ENCODE results near the gene ZKSCAN7.
"Not testable (repeated sequence)": the region's sequence is repeated elsewhere in the genome, so short reads cannot be mapped to it uniquely, and the experiment has no call there.

Gene ZKSCAN7

DNA sequence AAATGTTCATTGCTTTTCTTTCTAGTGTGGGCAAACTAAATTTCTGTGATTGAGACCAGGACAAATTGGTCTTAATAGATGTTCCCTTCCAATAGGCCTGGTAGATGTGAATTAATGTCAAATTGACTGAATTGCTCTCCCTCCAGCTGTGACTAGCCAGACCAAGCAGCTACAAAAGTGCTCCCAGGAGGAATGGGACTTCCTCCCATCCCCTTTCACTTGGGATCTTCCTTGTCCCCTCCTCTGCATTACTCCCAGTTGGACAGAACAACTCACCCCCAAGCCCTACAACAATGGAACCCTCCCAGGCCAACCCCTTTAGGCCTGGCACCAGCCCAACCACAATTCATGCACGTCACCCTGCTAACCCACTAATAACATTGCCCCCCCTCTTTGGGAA lies 19.6 kb upstream of the ZKSCAN7 start:
- peaks cover 2% of the 10 kb centered on the region for H3K4me1 Mint-ChIP-seq (ENCODE audit: low read depth)
- no peak overlapping the region for H3K4me3 Mint-ChIP-seq
- H3K27me3 Mint-ChIP-seq (ENCODE audit: low read depth), result peaks cover 3% of the 10 kb centered on the region
- H3K9me3 Mint-ChIP-seq, result no peaks in the 10 kb centered on the region
- H3K36me3 Mint-ChIP-seq (ENCODE audit: low read depth), result no peaks in the 10 kb centered on the region
- no peak overlapping the region for H3K27ac Mint-ChIP-seq

DNA sequence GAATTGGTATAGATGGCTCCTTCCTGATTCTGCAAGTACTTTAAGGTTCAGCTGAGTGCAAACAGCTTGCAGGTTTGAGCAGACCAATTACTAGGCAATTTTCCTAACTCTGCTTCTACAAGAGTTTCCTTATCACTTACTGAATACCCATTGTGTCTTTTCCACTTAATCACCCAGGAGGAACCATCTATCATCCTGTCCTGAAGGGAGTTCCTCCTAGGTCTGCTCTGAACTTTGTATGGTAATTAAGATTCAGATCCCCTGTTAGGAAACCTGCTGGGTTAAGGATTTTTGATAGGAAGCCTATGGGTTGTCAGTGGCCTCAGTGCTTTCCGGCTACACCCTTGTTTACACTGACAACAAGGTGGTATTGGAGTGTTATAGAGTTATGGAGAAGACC lies 10.2 kb upstream of the ZKSCAN7 start:
- not testable (repeated sequence) for H3K36me3 Mint-ChIP-seq (ENCODE audit: low read depth); H3K9me3 Mint-ChIP-seq; H3K4me3 Mint-ChIP-seq; H3K27me3 Mint-ChIP-seq (ENCODE audit: low read depth); H3K27ac Mint-ChIP-seq; H3K4me1 Mint-ChIP-seq (ENCODE audit: low read depth)

DNA sequence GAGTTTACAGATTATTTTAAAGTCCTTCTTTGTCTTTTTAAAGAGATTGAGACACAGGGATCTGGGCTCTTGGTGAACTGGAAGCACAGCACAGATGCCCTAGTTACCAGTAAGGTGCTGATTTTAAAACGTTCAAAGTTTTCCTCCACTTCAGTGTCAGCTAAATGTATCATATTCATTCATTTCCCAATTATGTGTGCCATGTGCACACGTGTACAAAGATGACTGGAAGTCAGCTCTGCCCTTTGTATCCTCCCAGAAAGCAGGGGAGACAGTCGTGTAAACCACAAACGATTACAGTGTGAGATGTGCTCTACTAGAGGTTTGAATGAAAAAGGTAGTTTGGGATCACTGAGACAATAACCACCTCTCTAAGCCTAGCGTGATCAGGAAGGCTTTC lies 730 bp downstream of the ZKSCAN7 start:
- peaks cover 14% of the 10 kb centered on the region for H3K4me1 Mint-ChIP-seq (ENCODE audit: low read depth)
- H3K36me3 Mint-ChIP-seq (ENCODE audit: low read depth), result peaks cover 7% of the 10 kb centered on the region
- no peaks in the 10 kb centered on the region for H3K27me3 Mint-ChIP-seq (ENCODE audit: low read depth)
- H3K9me3 Mint-ChIP-seq, result peaks cover 34% of the 10 kb centered on the region
- H3K27ac Mint-ChIP-seq, result peak overlapping the region; percentile 3
- H3K4me3 Mint-ChIP-seq, result peak overlapping the region; percentile 84

DNA sequence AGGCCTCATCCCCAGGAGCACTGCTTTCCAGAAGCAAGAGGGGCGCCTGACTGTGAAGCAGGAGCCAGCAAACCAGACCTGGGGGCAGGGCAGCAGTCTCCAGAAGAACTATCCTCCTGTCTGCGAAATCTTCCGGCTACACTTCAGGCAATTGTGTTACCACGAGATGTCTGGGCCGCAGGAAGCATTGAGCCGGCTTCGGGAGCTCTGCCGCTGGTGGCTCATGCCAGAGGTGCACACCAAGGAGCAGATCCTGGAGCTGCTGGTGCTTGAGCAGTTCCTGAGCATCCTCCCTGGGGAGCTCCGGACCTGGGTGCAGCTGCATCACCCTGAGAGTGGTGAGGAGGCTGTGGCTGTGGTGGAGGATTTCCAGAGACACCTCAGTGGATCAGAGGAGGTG lies 2.1 kb downstream of the ZKSCAN7 start:
- H3K27me3 Mint-ChIP-seq (ENCODE audit: low read depth), result no peaks in the 10 kb centered on the region
- no peak overlapping the region for H3K27ac Mint-ChIP-seq
- H3K9me3 Mint-ChIP-seq, result peaks cover 41% of the 10 kb centered on the region
- peaks cover 14% of the 10 kb centered on the region for H3K4me1 Mint-ChIP-seq (ENCODE audit: low read depth)
- peaks cover 7% of the 10 kb centered on the region for H3K36me3 Mint-ChIP-seq (ENCODE audit: low read depth)
- no peak overlapping the region for H3K4me3 Mint-ChIP-seq

DNA sequence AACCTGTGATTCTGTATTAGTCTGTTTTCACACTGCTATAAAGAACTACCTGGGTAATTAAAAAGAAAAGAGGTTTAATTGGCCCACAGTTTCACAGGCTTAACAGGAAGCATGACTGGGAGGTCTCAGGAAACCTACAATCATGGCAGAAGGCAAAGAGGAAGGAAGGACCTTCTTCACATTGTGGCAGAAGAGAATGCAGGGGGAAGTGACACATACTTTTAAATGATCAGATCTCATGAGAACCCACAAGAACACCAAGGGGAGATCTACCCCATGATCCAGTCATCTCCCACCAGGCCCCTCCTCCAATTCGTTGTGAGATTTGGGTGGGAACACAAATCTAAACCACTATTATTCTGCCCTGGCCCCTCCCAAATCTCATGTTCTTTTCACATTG lies 6.1 kb downstream of the ZKSCAN7 start:
- H3K27me3 Mint-ChIP-seq (ENCODE audit: low read depth), result no peaks in the 10 kb centered on the region
- no peak overlapping the region for H3K27ac Mint-ChIP-seq
- peaks cover 50% of the 10 kb centered on the region for H3K9me3 Mint-ChIP-seq
- peaks cover under 1% of the 10 kb centered on the region for H3K4me1 Mint-ChIP-seq (ENCODE audit: low read depth)
- no peak overlapping the region for H3K4me3 Mint-ChIP-seq
- peaks cover 6% of the 10 kb centered on the region for H3K36me3 Mint-ChIP-seq (ENCODE audit: low read depth)

DNA sequence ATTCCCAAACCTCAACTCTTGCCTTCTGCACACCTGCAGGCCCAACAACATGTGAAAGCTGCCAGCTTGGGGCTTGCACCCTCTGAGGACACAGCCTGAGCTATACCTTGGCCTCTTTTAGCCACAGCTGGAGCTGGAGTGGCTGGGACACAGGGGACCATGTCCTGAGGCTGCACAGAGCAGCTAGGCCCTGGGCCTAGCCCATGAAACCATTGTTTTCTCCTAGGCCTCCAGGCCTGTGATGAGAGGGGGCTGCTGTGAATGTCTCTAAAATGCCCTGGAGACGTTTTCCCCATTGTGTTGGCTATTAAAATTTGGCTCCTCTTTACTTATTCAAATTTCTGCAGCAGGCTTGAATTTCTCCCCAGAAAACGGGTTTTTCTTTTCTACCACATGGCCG lies 7.2 kb downstream of the ZKSCAN7 start:
- Mint-ChIP-seq H3K4me1 (ENCODE audit: low read depth) (no peaks in the 10 kb centered on the region), H3K27me3 (ENCODE audit: low read depth) (no peaks in the 10 kb centered on the region), H3K27ac (no peak overlapping the region), H3K9me3 (peaks cover 53% of the 10 kb centered on the region), H3K36me3 (ENCODE audit: low read depth) (peaks cover 8% of the 10 kb centered on the region), H3K4me3 (no peak overlapping the region)

DNA sequence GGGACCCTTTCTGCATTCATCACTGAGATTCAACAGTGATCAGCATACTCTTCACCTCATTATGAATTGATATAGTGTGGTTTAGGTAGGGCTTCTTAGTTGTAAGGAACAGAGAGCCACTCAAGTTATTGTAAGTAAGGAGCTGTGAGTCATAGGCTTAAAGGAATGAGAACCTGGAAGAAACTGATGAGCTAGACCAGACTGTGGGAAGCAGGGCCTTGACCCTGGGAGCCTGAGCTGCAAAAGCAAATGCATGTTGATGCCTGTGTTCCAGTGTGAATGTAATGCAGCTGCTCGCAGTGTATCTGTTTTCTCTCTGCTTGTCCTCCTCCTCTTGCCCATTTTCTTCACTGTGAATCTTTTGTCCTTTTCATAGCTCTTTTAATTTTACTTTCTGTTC lies 13.6 kb downstream of the ZKSCAN7 start:
- Mint-ChIP-seq H3K4me1 (ENCODE audit: low read depth) (no peaks in the 10 kb centered on the region), H3K4me3 (no peak overlapping the region), H3K27ac (no peak overlapping the region), H3K36me3 (ENCODE audit: low read depth) (peaks cover 16% of the 10 kb centered on the region), H3K9me3 (peaks cover 69% of the 10 kb centered on the region), H3K27me3 (ENCODE audit: low read depth) (no peaks in the 10 kb centered on the region)

DNA sequence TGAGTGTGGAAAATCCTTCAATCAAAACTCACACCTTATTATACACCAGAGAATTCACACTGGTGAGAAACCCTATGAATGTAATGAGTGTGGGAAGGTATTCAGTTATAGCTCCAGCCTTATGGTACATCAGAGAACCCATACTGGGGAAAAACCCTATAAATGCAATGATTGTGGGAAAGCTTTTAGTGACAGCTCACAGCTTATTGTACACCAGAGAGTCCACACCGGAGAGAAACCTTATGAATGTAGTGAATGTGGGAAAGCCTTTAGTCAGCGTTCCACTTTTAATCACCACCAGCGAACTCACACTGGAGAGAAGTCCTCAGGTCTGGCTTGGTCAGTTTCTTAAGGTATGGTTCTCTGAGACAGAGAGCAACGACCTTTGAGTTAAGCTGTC lies 16.0 kb downstream of the ZKSCAN7 start:
- Mint-ChIP-seq H3K27me3 (ENCODE audit: low read depth) (no peaks in the 10 kb centered on the region), H3K27ac (no peak overlapping the region), H3K4me1 (ENCODE audit: low read depth) (no peaks in the 10 kb centered on the region), H3K9me3 (peaks cover 55% of the 10 kb centered on the region), H3K4me3 (no peak overlapping the region), H3K36me3 (ENCODE audit: low read depth) (peaks cover 12% of the 10 kb centered on the region)

DNA sequence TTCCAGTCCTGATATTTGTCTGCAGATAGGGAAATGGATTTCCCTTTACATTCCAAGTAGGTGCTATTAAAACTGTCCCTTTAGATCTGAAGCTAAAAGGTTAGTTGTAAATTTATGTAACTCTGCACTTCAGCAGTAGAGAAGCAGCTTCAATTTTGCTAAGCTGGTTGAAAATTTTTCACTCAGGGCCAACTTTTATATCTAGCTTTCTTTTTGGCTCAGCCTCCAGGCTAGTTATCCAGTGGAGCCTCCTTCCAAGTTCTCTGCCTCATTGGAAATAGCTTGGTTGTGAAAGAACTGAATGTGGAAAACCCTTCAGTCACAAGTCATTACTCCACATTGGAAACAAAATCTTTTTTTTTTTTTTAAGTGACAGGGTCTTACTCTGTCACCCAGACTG lies 21.6 kb downstream of the ZKSCAN7 start:
- Mint-ChIP-seq H3K36me3 (ENCODE audit: low read depth) (peaks cover 5% of the 10 kb centered on the region), H3K4me1 (ENCODE audit: low read depth) (no peaks in the 10 kb centered on the region), H3K27ac (no peak overlapping the region), H3K9me3 (peaks cover 38% of the 10 kb centered on the region), H3K27me3 (ENCODE audit: low read depth) (no peaks in the 10 kb centered on the region), H3K4me3 (no peak overlapping the region)

DNA sequence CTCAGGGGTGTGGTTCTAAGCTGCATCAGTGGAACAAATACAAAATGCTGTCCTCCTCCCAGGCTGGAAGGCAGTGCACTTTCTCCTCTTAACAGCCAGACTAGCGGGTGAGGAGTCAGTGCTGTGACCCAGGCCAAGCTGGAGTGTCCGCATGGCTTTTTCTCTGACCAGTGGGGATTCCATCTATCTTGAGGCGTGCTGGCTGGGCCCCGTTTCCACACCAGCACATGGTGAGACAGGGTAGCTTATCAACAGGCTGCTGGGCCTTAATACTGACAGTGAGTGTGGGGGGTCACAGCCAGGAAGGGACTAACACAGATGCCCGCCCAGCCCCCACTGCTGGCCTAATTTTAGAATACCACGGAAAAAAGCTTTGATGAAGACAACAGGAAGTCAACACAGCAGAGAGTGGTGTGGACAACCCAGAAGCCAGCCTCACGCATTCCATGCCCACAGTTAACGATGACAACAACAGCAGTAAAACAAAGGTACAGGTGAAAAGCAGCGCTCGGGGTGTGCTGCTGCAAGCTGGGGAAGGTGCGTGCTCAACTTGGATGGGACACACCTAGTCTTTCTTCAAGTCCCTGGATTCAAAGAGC lies 22.5 kb downstream of the ZKSCAN7 start:
- H3K9me3 Mint-ChIP-seq, result peaks cover 31% of the 10 kb centered on the region
- not testable (repeated sequence) for H3K4me1 Mint-ChIP-seq (ENCODE audit: low read depth); H3K27ac Mint-ChIP-seq; H3K36me3 Mint-ChIP-seq (ENCODE audit: low read depth); H3K4me3 Mint-ChIP-seq; H3K27me3 Mint-ChIP-seq (ENCODE audit: low read depth)

DNA sequence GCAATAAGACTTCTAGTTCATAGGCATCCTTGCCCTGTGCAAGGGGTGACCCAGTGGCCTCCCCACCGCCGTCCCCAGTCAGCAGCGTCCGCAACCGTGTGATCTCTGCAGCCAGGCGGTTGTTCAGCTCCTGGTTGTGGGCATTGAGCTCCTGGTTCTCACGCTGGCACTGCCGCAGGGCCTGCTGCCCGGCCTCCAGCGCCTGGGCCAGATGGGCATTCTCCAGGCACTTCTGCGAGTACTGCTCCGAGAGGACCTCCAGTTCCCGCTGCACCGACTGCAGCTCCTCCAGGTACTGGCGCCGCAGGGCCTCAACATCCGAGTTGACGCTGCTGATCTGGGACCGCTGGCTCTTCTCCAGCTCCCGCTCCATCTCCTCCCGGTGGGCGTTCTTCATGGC lies 23.3 kb downstream of the ZKSCAN7 start:
- H3K9me3 Mint-ChIP-seq, result peaks cover 26% of the 10 kb centered on the region
- H3K4me1 Mint-ChIP-seq (ENCODE audit: low read depth); H3K4me3 Mint-ChIP-seq; H3K27me3 Mint-ChIP-seq (ENCODE audit: low read depth); H3K27ac Mint-ChIP-seq; H3K36me3 Mint-ChIP-seq (ENCODE audit: low read depth): not testable (repeated sequence)

DNA sequence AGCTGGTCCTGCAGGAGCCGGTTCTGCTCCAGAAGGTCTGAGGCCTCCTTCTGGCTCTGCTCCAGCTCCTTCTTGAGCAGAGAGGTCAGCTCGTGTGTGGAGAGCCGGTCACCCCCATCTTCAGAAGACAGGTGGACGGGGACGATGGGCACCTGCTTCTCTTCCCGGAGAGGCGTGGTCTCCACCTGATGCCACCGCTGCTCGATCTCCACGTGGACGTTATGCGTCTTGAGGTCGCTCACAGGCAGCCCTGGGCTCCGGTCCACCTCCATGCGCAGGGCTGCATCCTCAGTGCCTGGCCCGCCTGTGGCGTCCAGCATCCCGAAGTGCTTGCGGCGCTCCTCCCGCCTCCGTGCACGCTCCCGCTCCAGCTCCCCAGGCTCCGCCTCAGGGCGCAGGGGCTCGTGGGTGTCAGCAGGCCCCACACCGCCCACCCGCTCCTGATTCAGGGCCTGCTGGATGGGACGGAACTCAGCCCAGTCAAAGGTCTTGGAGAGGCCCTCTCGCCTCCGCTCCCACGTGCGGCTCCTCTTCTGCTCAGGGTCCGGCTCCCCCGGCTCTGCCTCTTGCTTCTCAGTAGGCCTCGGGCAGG lies 24.0 kb downstream of the ZKSCAN7 start:
- H3K9me3 Mint-ChIP-seq, result peaks cover 30% of the 10 kb centered on the region
- not testable (repeated sequence) for H3K4me1 Mint-ChIP-seq (ENCODE audit: low read depth); H3K27ac Mint-ChIP-seq

DNA sequence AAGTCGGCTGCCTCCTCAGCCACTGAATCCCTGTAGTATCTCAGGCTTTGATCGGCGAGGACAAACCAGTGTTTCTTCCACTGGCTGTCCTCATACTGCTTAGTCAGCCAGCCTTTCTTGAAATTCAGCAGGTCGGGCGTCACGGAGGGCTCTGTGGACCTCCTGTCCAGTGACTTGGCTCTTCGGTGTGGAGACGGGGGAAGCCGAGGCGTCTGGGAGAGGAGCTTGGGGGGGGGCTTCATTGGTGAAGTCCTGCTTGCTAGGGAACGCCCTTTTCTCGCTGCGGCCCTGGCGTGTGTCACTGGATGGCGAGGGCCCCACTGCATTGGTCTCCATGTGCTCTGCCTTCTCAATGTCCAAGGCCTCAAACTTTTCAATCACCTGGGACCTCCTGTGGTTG lies 24.8 kb downstream of the ZKSCAN7 start:
- H3K4me1 Mint-ChIP-seq (ENCODE audit: low read depth); H3K27ac Mint-ChIP-seq; H3K36me3 Mint-ChIP-seq (ENCODE audit: low read depth); H3K4me3 Mint-ChIP-seq: not testable (repeated sequence)
- Mint-ChIP-seq H3K27me3 (ENCODE audit: low read depth) (peaks cover 12% of the 10 kb centered on the region), H3K9me3 (peaks cover 30% of the 10 kb centered on the region)

More for the DNA sequence above, 24.0 kb downstream of the ZKSCAN7 start:
- H3K4me3 Mint-ChIP-seq; H3K27me3 Mint-ChIP-seq (ENCODE audit: low read depth); H3K36me3 Mint-ChIP-seq (ENCODE audit: low read depth): not testable (repeated sequence)

DNA sequence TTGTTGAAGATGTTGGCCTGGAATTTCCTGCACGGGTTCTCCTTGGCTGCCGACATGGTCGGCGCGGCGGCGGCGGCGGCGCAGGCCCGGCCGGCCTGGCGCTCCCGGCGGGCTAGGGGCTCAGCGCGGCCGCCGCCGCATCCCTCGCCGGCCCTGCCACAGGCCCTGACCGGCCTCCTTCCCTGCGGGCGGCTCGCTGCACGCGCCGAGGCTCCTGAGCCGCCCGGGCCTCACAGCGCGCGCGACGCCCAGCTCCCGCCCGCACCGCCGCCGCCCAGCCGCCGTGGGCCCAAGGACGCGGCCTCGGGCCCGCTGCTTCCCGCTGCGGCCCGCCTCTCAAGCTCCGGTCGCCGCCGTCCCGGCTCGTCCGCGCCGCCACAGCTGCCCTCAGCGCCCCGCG lies 26.0 kb downstream of the ZKSCAN7 start:
- H3K27ac Mint-ChIP-seq; H3K36me3 Mint-ChIP-seq (ENCODE audit: low read depth); H3K4me1 Mint-ChIP-seq (ENCODE audit: low read depth); H3K4me3 Mint-ChIP-seq: not testable (repeated sequence)
- H3K27me3 Mint-ChIP-seq (ENCODE audit: low read depth), result peaks cover 18% of the 10 kb centered on the region
- H3K9me3 Mint-ChIP-seq, result peaks cover 28% of the 10 kb centered on the region

DNA sequence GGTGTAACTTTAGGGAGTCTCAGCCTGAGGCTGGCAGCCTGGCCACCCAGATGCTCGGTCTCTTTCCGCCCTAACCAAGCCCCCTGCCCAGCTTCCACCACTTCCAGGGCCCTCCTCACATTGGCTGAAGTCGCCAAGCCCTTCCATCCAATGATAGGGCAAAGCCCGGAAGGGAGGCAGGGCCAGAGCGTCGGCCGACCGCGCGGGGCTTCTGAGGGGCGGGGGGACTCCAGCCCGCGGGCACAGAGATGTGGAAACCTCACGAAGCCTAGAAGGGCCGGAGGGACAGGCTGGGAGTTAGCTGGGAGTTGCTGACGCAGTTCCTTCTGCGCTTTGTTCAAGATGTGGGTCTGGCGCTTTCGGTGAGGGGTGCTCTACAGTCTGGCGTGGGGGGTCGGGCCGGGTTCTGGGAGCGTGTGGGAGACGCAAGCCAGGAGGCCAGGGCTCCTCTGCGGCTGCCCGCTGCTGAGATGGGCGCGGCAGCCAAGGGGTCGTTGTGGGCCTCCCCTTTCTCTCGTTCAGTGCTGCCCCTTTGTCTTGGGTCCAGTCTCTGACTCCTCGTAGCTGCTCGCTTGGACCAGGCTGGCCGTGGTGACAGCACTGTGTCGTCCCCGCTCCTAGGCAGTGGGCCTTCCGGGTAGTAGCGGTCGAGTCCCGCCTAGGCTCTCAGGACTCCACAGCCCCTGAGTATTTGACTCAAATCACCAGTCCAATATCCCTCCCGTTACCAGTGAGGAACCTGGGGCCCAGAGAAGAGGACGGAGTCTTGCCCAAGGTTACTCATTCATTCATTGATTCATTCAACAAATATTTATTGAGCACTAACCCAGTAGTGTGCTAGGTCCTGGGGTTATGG lies 29.9 kb downstream of the ZKSCAN7 start, which contains the start of gene ZNF660:
Gene ZNF660 (plus strand): TSS at position 319 of the 856 bp plus-strand sequence. CDS start 9,230 bp downstream, outside the sequence.
- peaks cover 2% of the 10 kb centered on the region for H3K4me1 Mint-ChIP-seq (ENCODE audit: low read depth)
- peaks cover 18% of the 10 kb centered on the region for H3K27me3 Mint-ChIP-seq (ENCODE audit: low read depth)
- no peak within 1 kb of the TSS for H3K27ac Mint-ChIP-seq
- H3K4me3 Mint-ChIP-seq, result no peak within 1 kb of the TSS
- H3K36me3 Mint-ChIP-seq (ENCODE audit: low read depth), result no peaks in the 10 kb centered on the region
- H3K9me3 Mint-ChIP-seq, result peaks cover 24% of the 10 kb centered on the region

Data from T-helper 1 cell treated with Interleukin-12 subunit alpha and Interleukin-12 subunit beta and Interleukin-4 antibody, amounts not matched to agents 30 μg/mL and 1 μg/mL, for 36 hours (primary cell).